Measurements from ENCODE around the gene RSPH4A.

RSPH4A gene

GRCh38 chr6:116624036-116624805 is 7.9 kb downstream of the RSPH4A start:
- Histone ChIP-seq H3K27ac (ENCODE audit: low read depth, low read length) (no peak overlapping the region), H3K36me3 (ENCODE audit: control insufficient read depth in 1 of 2, insufficient read depth in 2 of 2, low read length in 2 of 2) (peaks cover 0 to 2% of the 10 kb centered on the region in 2 donors), H3K27me3 (ENCODE audit: control insufficient read depth in 1 of 2, insufficient read depth in 2 of 2, low read length in 2 of 2) (no peaks in the 10 kb centered on the region), H3K4me1 (ENCODE audit: control insufficient read depth in 1 of 2, insufficient read depth in 2 of 2, low read length in 2 of 2) (no peaks in the 10 kb centered on the region), H3K4me3 (ENCODE audit: low read depth in 1 of 2, low read length in 2 of 2) (no peak overlapping the region), H3K9ac (ENCODE audit: low read depth in 1 of 2, low read length in 2 of 2) (no peak overlapping the region), H3K9me3 (ENCODE audit: control insufficient read depth in 1 of 2, low read length in 2 of 2) (no peaks in the 10 kb centered on the region)

GRCh38 chr6:116625872-116626271 is 9.6 kb downstream of the RSPH4A start:
- peaks cover 0 to 2% of the 10 kb centered on the region in 2 donors for H3K36me3 ChIP-seq (ENCODE audit: control insufficient read depth in 1 of 2, insufficient read depth in 2 of 2, low read length in 2 of 2)
- H3K4me3 ChIP-seq (ENCODE audit: low read depth in 1 of 2, low read length in 2 of 2): no peak overlapping the region
- no peaks in the 10 kb centered on the region for H3K9me3 ChIP-seq (ENCODE audit: control insufficient read depth in 1 of 2, low read length in 2 of 2)
- no peak overlapping the region for H3K27ac ChIP-seq (ENCODE audit: low read depth, low read length)
- H3K9ac ChIP-seq (ENCODE audit: low read depth in 1 of 2, low read length in 2 of 2): no peak overlapping the region
- no peaks in the 10 kb centered on the region for H3K27me3 ChIP-seq (ENCODE audit: control insufficient read depth in 1 of 2, insufficient read depth in 2 of 2, low read length in 2 of 2)
- H3K4me1 ChIP-seq (ENCODE audit: control insufficient read depth in 1 of 2, insufficient read depth in 2 of 2, low read length in 2 of 2): no peaks in the 10 kb centered on the region

GRCh38 chr6:116629563-116629981 is 13.3 kb downstream of the RSPH4A start:
- Histone ChIP-seq H3K36me3 (ENCODE audit: control insufficient read depth in 1 of 2, insufficient read depth in 2 of 2, low read length in 2 of 2) (peaks cover 2 to 11% of the 10 kb centered on the region in 2 donors), H3K4me3 (ENCODE audit: low read depth in 1 of 2, low read length in 2 of 2) (no peak overlapping the region), H3K9me3 (ENCODE audit: control insufficient read depth in 1 of 2, low read length in 2 of 2) (no peaks in the 10 kb centered on the region), H3K27me3 (ENCODE audit: control insufficient read depth in 1 of 2, insufficient read depth in 2 of 2, low read length in 2 of 2) (no peaks in the 10 kb centered on the region), H3K4me1 (ENCODE audit: control insufficient read depth in 1 of 2, insufficient read depth in 2 of 2, low read length in 2 of 2) (no peaks in the 10 kb centered on the region), H3K27ac (ENCODE audit: low read depth, low read length) (no peak overlapping the region), H3K9ac (ENCODE audit: low read depth in 1 of 2, low read length in 2 of 2) (no peak overlapping the region)

- peaks cover 2 to 12% of the 10 kb centered on the region in 2 donors for H3K36me3 ChIP-seq (ENCODE audit: control insufficient read depth in 1 of 2, insufficient read depth in 2 of 2, low read length in 2 of 2)
- no peaks in the 10 kb centered on the region for H3K9me3 ChIP-seq (ENCODE audit: control insufficient read depth in 1 of 2, low read length in 2 of 2)
- no peak overlapping the region for H3K4me3 ChIP-seq (ENCODE audit: low read depth in 1 of 2, low read length in 2 of 2)
- H3K27ac ChIP-seq (ENCODE audit: low read depth, low read length): no peak overlapping the region
- H3K9ac ChIP-seq (ENCODE audit: low read depth in 1 of 2, low read length in 2 of 2): no peak overlapping the region
- no peaks in the 10 kb centered on the region for H3K4me1 ChIP-seq (ENCODE audit: control insufficient read depth in 1 of 2, insufficient read depth in 2 of 2, low read length in 2 of 2)
- H3K27me3 ChIP-seq (ENCODE audit: control insufficient read depth in 1 of 2, insufficient read depth in 2 of 2, low read length in 2 of 2): no peaks in the 10 kb centered on the region
These were observed 15.2 kb downstream of the RSPH4A start for GRCh38 chr6:116631379-116631990.

- Histone ChIP-seq H3K9me3 (ENCODE audit: control insufficient read depth in 1 of 2, low read length in 2 of 2) (no peaks in the 10 kb centered on the region), H3K36me3 (ENCODE audit: control insufficient read depth in 1 of 2, insufficient read depth in 2 of 2, low read length in 2 of 2) (peaks cover 0 to 12% of the 10 kb centered on the region in 2 donors), H3K4me3 (ENCODE audit: low read depth in 1 of 2, low read length in 2 of 2) (no peak overlapping the region), H3K9ac (ENCODE audit: low read depth in 1 of 2, low read length in 2 of 2) (no peak overlapping the region), H3K27ac (ENCODE audit: low read depth, low read length) (no peak overlapping the region), H3K27me3 (ENCODE audit: control insufficient read depth in 1 of 2, insufficient read depth in 2 of 2, low read length in 2 of 2) (no peaks in the 10 kb centered on the region), H3K4me1 (ENCODE audit: control insufficient read depth in 1 of 2, insufficient read depth in 2 of 2, low read length in 2 of 2) (no peaks in the 10 kb centered on the region)
These were observed 17.4 kb downstream of the RSPH4A start for GRCh38 chr6:116633685-116634084.

GRCh38 chr6:116648156-116648555 is 31.9 kb downstream of the RSPH4A start:
- Histone ChIP-seq H3K27me3 (ENCODE audit: control insufficient read depth in 1 of 2, insufficient read depth in 2 of 2, low read length in 2 of 2) (no peaks in the 10 kb centered on the region), H3K4me3 (ENCODE audit: low read depth in 1 of 2, low read length in 2 of 2) (no peak overlapping the region), H3K9me3 (ENCODE audit: control insufficient read depth in 1 of 2, low read length in 2 of 2) (no peaks in the 10 kb centered on the region), H3K27ac (ENCODE audit: low read depth, low read length) (no peak overlapping the region), H3K9ac (ENCODE audit: low read depth in 1 of 2, low read length in 2 of 2) (no peak overlapping the region), H3K36me3 (ENCODE audit: control insufficient read depth in 1 of 2, insufficient read depth in 2 of 2, low read length in 2 of 2) (peaks cover 0 to 12% of the 10 kb centered on the region in 2 donors), H3K4me1 (ENCODE audit: control insufficient read depth in 1 of 2, insufficient read depth in 2 of 2, low read length in 2 of 2) (peaks cover 0 to 8% of the 10 kb centered on the region in 2 donors)

- H3K4me3 ChIP-seq (ENCODE audit: low read depth in 1 of 2, low read length in 2 of 2): no peak overlapping the region
- no peak overlapping the region for H3K27ac ChIP-seq (ENCODE audit: low read depth, low read length)
- no peak overlapping the region for H3K9ac ChIP-seq (ENCODE audit: low read depth in 1 of 2, low read length in 2 of 2)
- no peaks in the 10 kb centered on the region for H3K9me3 ChIP-seq (ENCODE audit: control insufficient read depth in 1 of 2, low read length in 2 of 2)
- H3K4me1 ChIP-seq (ENCODE audit: control insufficient read depth in 1 of 2, insufficient read depth in 2 of 2, low read length in 2 of 2): peaks cover 0 to 8% of the 10 kb centered on the region in 2 donors
- peaks cover 0 to 12% of the 10 kb centered on the region in 2 donors for H3K36me3 ChIP-seq (ENCODE audit: control insufficient read depth in 1 of 2, insufficient read depth in 2 of 2, low read length in 2 of 2)
- H3K27me3 ChIP-seq (ENCODE audit: control insufficient read depth in 1 of 2, insufficient read depth in 2 of 2, low read length in 2 of 2): no peaks in the 10 kb centered on the region
These were observed 32.9 kb downstream of the RSPH4A start for GRCh38 chr6:116649129-116649528.

- no peak overlapping the region for H3K27ac ChIP-seq (ENCODE audit: low read depth, low read length)
- H3K9me3 ChIP-seq (ENCODE audit: control insufficient read depth in 1 of 2, low read length in 2 of 2): no peaks in the 10 kb centered on the region
- no peaks in the 10 kb centered on the region for H3K27me3 ChIP-seq (ENCODE audit: control insufficient read depth in 1 of 2, insufficient read depth in 2 of 2, low read length in 2 of 2)
- H3K4me1 ChIP-seq (ENCODE audit: control insufficient read depth in 1 of 2, insufficient read depth in 2 of 2, low read length in 2 of 2): peaks cover 0 to 8% of the 10 kb centered on the region in 2 donors
- peaks cover 7 to 16% of the 10 kb centered on the region in 2 donors for H3K36me3 ChIP-seq (ENCODE audit: control insufficient read depth in 1 of 2, insufficient read depth in 2 of 2, low read length in 2 of 2)
- H3K4me3 ChIP-seq (ENCODE audit: low read depth in 1 of 2, low read length in 2 of 2): no peak overlapping the region
- H3K9ac ChIP-seq (ENCODE audit: low read depth in 1 of 2, low read length in 2 of 2): no peak overlapping the region
These were observed 35.6 kb downstream of the RSPH4A start for GRCh38 chr6:116651916-116652315.

- Histone ChIP-seq H3K9ac (ENCODE audit: low read depth in 1 of 2, low read length in 2 of 2) (no peak overlapping the region), H3K36me3 (ENCODE audit: control insufficient read depth in 1 of 2, insufficient read depth in 2 of 2, low read length in 2 of 2) (peaks cover 9 to 16% of the 10 kb centered on the region in 2 donors), H3K9me3 (ENCODE audit: control insufficient read depth in 1 of 2, low read length in 2 of 2) (no peaks in the 10 kb centered on the region), H3K4me1 (ENCODE audit: control insufficient read depth in 1 of 2, insufficient read depth in 2 of 2, low read length in 2 of 2) (peaks cover 8 to 12% of the 10 kb centered on the region in 2 donors), H3K4me3 (ENCODE audit: low read depth in 1 of 2, low read length in 2 of 2) (no peak overlapping the region), H3K27me3 (ENCODE audit: control insufficient read depth in 1 of 2, insufficient read depth in 2 of 2, low read length in 2 of 2) (no peaks in the 10 kb centered on the region), H3K27ac (ENCODE audit: low read depth, low read length) (no peak overlapping the region)
These were observed 45.3 kb downstream of the RSPH4A start for GRCh38 chr6:116661594-116661993.

GRCh38 chr6:116662202-116662601 is 45.9 kb downstream of the RSPH4A start:
- Histone ChIP-seq H3K9ac (ENCODE audit: low read depth in 1 of 2, low read length in 2 of 2) (no peak overlapping the region), H3K27me3 (ENCODE audit: control insufficient read depth in 1 of 2, insufficient read depth in 2 of 2, low read length in 2 of 2) (no peaks in the 10 kb centered on the region), H3K27ac (ENCODE audit: low read depth, low read length) (no peak overlapping the region), H3K36me3 (ENCODE audit: control insufficient read depth in 1 of 2, insufficient read depth in 2 of 2, low read length in 2 of 2) (peaks cover 5 to 13% of the 10 kb centered on the region in 2 donors), H3K9me3 (ENCODE audit: control insufficient read depth in 1 of 2, low read length in 2 of 2) (no peaks in the 10 kb centered on the region), H3K4me1 (ENCODE audit: control insufficient read depth in 1 of 2, insufficient read depth in 2 of 2, low read length in 2 of 2) (peaks cover 8 to 18% of the 10 kb centered on the region in 2 donors), H3K4me3 (ENCODE audit: low read depth in 1 of 2, low read length in 2 of 2) (no peak overlapping the region)

Data from duodenal mucosa (tissue), 2 donors.